UCSD-AML1 (cell line): Measurements from ENCODE around the gene CDKAL1.

ENCODE experiments used
- DNase-seq: peaks from one replicate; lab custom pipeline; 2025; ENCODE audit not compliant: unreplicated experiment; lab: John Stamatoyannopoulos, UW

Gene CDKAL1

GRCh38 chr6:21123507-21124436, 589.5 kb downstream of the CDKAL1 start:
- no peak for DNase-seq

GRCh38 chr6:21128601-21129000, 594.3 kb downstream of the CDKAL1 start:
- DNase-seq, result no peak

- DNase-seq, result no peak
These were observed 597.1 kb downstream of the CDKAL1 start for GRCh38 chr6:21131406-21131805.

- no peak for DNase-seq
These were observed 598.2 kb downstream of the CDKAL1 start for GRCh38 chr6:21132446-21132845.

- DNase-seq, result no peak
These were observed 598.9 kb downstream of the CDKAL1 start for GRCh38 chr6:21132856-21133838.

- no peak for DNase-seq
These were observed 599.6 kb downstream of the CDKAL1 start for GRCh38 chr6:21133901-21134300.

- DNase-seq, result no peak
These were observed 600.1 kb downstream of the CDKAL1 start for GRCh38 chr6:21134356-21134755.

GRCh38 chr6:21135484-21136013, 601.3 kb downstream of the CDKAL1 start:
- DNase-seq, result no peak

GRCh38 chr6:21137700-21138335, 603.6 kb downstream of the CDKAL1 start:
- no peak for DNase-seq

- DNase-seq, result no peak
These were observed 604.2 kb downstream of the CDKAL1 start for GRCh38 chr6:21138336-21139069.

- no peak for DNase-seq
These were observed 606.7 kb downstream of the CDKAL1 start for GRCh38 chr6:21140966-21141365.

- no peak for DNase-seq
These were observed 607.5 kb downstream of the CDKAL1 start for GRCh38 chr6:21141616-21142303.

- DNase-seq, result no peak
These were observed 608.5 kb downstream of the CDKAL1 start for GRCh38 chr6:21142741-21143140.

GRCh38 chr6:21143645-21144044, 609.4 kb downstream of the CDKAL1 start:
- DNase-seq, result no peak

GRCh38 chr6:21144928-21145327, 610.7 kb downstream of the CDKAL1 start:
- DNase-seq, result no peak

- DNase-seq, result no peak
These were observed 613.7 kb downstream of the CDKAL1 start for GRCh38 chr6:21147995-21148394.

GRCh38 chr6:21149470-21149869, 615.2 kb downstream of the CDKAL1 start:
- DNase-seq, result no peak

- DNase-seq, result no peak
These were observed 616.4 kb downstream of the CDKAL1 start for GRCh38 chr6:21150667-21151066.

GRCh38 chr6:21151119-21151518, 616.9 kb downstream of the CDKAL1 start:
- DNase-seq, result no peak

- DNase-seq, result no peak
These were observed 617.3 kb downstream of the CDKAL1 start for GRCh38 chr6:21151530-21151929.
